GM06990 (cell line): ENCODE data around the gene LGR5.

Source experiments
- DNase-seq: peaks from one replicate; pipeline ENCODE4 v3.0.0-alpha.2; 2011; ENCODE audit not compliant: insufficient read length; ENCODE audit errors: extremely low read depth
- H3K27me3 ChIP-seq: replicated peaks from 2 replicates; pipeline ENCODE4 v1.6.0; 2011; ENCODE audit warnings: low read length; ENCODE audit not compliant: control insufficient read depth, insufficient read depth
- H3K36me3 ChIP-seq: 2 replicates; pipeline ENCODE4 v1.5.1; 2011; ENCODE audit warnings: low read length; ENCODE audit not compliant: control insufficient read depth, insufficient read depth
- H3K4me3 ChIP-seq: replicated peaks from 2 replicates; pipeline ENCODE4 v1.5.1; 2011; ENCODE audit warnings: low read depth, mild to moderate bottlenecking, control low read depth, low read length
- CTCF ChIP-seq: IDR thresholded peaks from 2 replicates; pipeline ENCODE4 v1.5.1; 2011; ENCODE audit warnings: low read length, control low read depth, mild to moderate bottlenecking, inconsistent platforms; ENCODE audit not compliant: insufficient read depth, poor library complexity, severe bottlenecking

LGR5 gene

GRCh38 chr12:71626768-71627167, 187.2 kb downstream of the LGR5 start:
- Histone ChIP-seq H3K27me3 (no peaks in the 10 kb centered on the region), H3K4me3 (no peak overlapping the region), H3K36me3 (peaks cover 8% of the 10 kb centered on the region)
- no peak for DNase-seq
- TF ChIP-seq CTCF, result no peak

GRCh38 chr12:71627438-71628002, 187.9 kb downstream of the LGR5 start:
- DNase-seq, result no peak
- no peaks in the 10 kb centered on the region for H3K27me3 ChIP-seq
- peaks cover 8% of the 10 kb centered on the region for H3K36me3 ChIP-seq
- H3K4me3 ChIP-seq, result no peak overlapping the region
- no peak for TF ChIP-seq CTCF
